Omental fat pad (tissue), 4 donors: ENCODE results near the gene DNASE2B. TPM values are rescaled to one million over a fixed set of nuclear protein-coding genes. Genes with fewer than 3 reads are reported as not detected.
A peak's percentile ranks its signal among the peaks of the same experiment; 100 is the strongest.
"Not testable (repeated sequence)": the region's sequence is repeated elsewhere in the genome, so short reads cannot be mapped to it uniquely, and the experiment has no call there.

Source experiments
- ATAC-seq: fragments of 150-250 bp; one replicate; pipeline ENCODE4 v1.9.1; 2016; ENCODE audit warnings: mild to moderate bottlenecking, moderate library complexity; ENCODE audit not compliant: low FRiP score
- DNase-seq: peaks from one replicate; pipeline ENCODE4 v3.0.0-alpha.2; 2019; ENCODE audit warnings: low spot score
- CTCF ChIP-seq, 3 donors: fragments of 450-650 bp; IDR thresholded peaks; one replicate each; pipeline ENCODE4 v1.5.1; 2016 to 2017; ENCODE audit warnings: antibody characterized with exemption in 3 of 3, mild to moderate bottlenecking in 3 of 3, moderate library complexity in 2 of 3
- total RNA-seq, 4 donors: library from RNA; depleted of rRNA; stranded (reverse); fragments of >200 nt; gene quantifications; one replicate each; pipeline ENCODE4 v1.1.0, GENCODE V29; 2016

DNASE2B gene
- total RNA-seq, 4 donors from 2014 or later = 1.3 to 9.7 TPM; not detected in 2

GRCh38 chr1:84434801-84435549 lies 36.7 kb downstream of the DNASE2B start:
- no peak for TF ChIP-seq CTCF (IDR thresholded peaks at IDR 0.05)
- DNase-seq (no peak), ATAC-seq (no peak)

GRCh38 chr1:84436876-84437655 lies 38.8 kb downstream of the DNASE2B start:
- DNase-seq = no peak
- TF ChIP-seq CTCF (IDR thresholded peaks at IDR 0.05) = no peak
- ATAC-seq = no peak

- no peak for DNase-seq
- ATAC-seq = peak; percentile 78
- no peak for TF ChIP-seq CTCF (IDR thresholded peaks at IDR 0.05)
Observed at GRCh38 chr1:84442256-84442655, 44.0 kb downstream of the DNASE2B start.

- not testable (repeated sequence) for DNase-seq, ATAC-seq
Observed at GRCh38 chr1:84442747-84443646, 44.7 kb downstream of the DNASE2B start.

- ATAC-seq, DNase-seq: not testable (repeated sequence)
Observed at GRCh38 chr1:84448704-84449103, 50.4 kb downstream of the DNASE2B start.

GRCh38 chr1:84450910-84451309 lies 52.6 kb downstream of the DNASE2B start:
- DNase-seq (no peak), ATAC-seq (no peak)
- TF ChIP-seq CTCF (IDR thresholded peaks at IDR 0.05) = no peak

- no peak for TF ChIP-seq CTCF (IDR thresholded peaks at IDR 0.05)
- no peak for DNase-seq
- ATAC-seq = no peak
Observed at GRCh38 chr1:84452436-84452835, 54.2 kb downstream of the DNASE2B start.
